T-helper 9 cell (primary cell): ENCODE measurements around the gene NKAPD1.
"Not testable (repeated sequence)": the region's sequence is repeated elsewhere in the genome, so short reads cannot be mapped to it uniquely, and the experiment has no call there.

Experiments used
- DNase-seq: peaks from one replicate; pipeline ENCODE4 v3.0.0-alpha.2; 2020

NKAPD1 gene

GRCh38 chr11:112087212-112087611 lies 13.1 kb downstream of the NKAPD1 start:
- no peak for DNase-seq

- not testable (repeated sequence) for DNase-seq
Observed at GRCh38 chr11:112095302-112095701, 21.2 kb downstream of the NKAPD1 start.

- DNase-seq: no peak
Observed at GRCh38 chr11:112096194-112096593, 22.1 kb downstream of the NKAPD1 start.

GRCh38 chr11:112097734-112098528 lies 23.8 kb downstream of the NKAPD1 start:
- DNase-seq: no peak

GRCh38 chr11:112100462-112100861 lies 26.4 kb downstream of the NKAPD1 start:
- no peak for DNase-seq

- no peak for DNase-seq
Observed at GRCh38 chr11:112103446-112103845, 29.3 kb downstream of the NKAPD1 start.

- DNase-seq: no peak
Observed at GRCh38 chr11:112106070-112106469, 32.0 kb downstream of the NKAPD1 start.

- no peak for DNase-seq
Observed at GRCh38 chr11:112113539-112114457, 39.7 kb downstream of the NKAPD1 start.

- no peak for DNase-seq
Observed at GRCh38 chr11:112114460-112114859, 40.4 kb downstream of the NKAPD1 start.

GRCh38 chr11:112115386-112115785 lies 41.3 kb downstream of the NKAPD1 start:
- DNase-seq: no peak

- no peak for DNase-seq
Observed at GRCh38 chr11:112118176-112118575, 44.1 kb downstream of the NKAPD1 start.

GRCh38 chr11:112121981-112122615 lies 48.0 kb downstream of the NKAPD1 start:
- no peak for DNase-seq

GRCh38 chr11:112123129-112123528 lies 49.0 kb downstream of the NKAPD1 start:
- DNase-seq: no peak

GRCh38 chr11:112127056-112127455 lies 53.0 kb downstream of the NKAPD1 start:
- no peak for DNase-seq

- no peak for DNase-seq
Observed at GRCh38 chr11:112128483-112129121, 54.5 kb downstream of the NKAPD1 start.

- no peak for DNase-seq
Observed at GRCh38 chr11:112129656-112130055, 55.6 kb downstream of the NKAPD1 start.

- no peak for DNase-seq
Observed at GRCh38 chr11:112132737-112133136, 58.6 kb downstream of the NKAPD1 start.

GRCh38 chr11:112134473-112134872 lies 60.4 kb downstream of the NKAPD1 start:
- no peak for DNase-seq
